Fibroblast of skin of right quadriceps (primary cell): Measurements from ENCODE around the gene ARPC4.

ENCODE experiments used
- DNase-seq: peaks from one replicate; pipeline ENCODE4 v3.0.0-alpha.2; 2013

ARPC4 gene

GRCh38 chr3:9794400-9794799 is 1.5 kb downstream of the ARPC4 start:
- DNase-seq = no peak

GRCh38 chr3:9795207-9795606 is 2.3 kb downstream of the ARPC4 start:
- DNase-seq = no peak

- no peak for DNase-seq
Measured at GRCh38 chr3:9797196-9797945, 4.5 kb downstream of the ARPC4 start.

GRCh38 chr3:9800529-9800928 is 7.6 kb downstream of the ARPC4 start:
- DNase-seq = no peak

- DNase-seq = no peak
Measured at GRCh38 chr3:9803494-9803893, 10.6 kb downstream of the ARPC4 start.

GRCh38 chr3:9804996-9805395 is 12.1 kb downstream of the ARPC4 start:
- DNase-seq = no peak

GRCh38 chr3:9806137-9806536 is 13.3 kb downstream of the ARPC4 start:
- no peak for DNase-seq

GRCh38 chr3:9806688-9807589 is 14.1 kb downstream of the ARPC4 start:
- DNase-seq = no peak

GRCh38 chr3:9807981-9808344 is 15.1 kb downstream of the ARPC4 start:
- DNase-seq = no peak

- DNase-seq = peak; percentile 27
Measured at GRCh38 chr3:9808345-9809037, 15.6 kb downstream of the ARPC4 start.

- no peak for DNase-seq
Measured at GRCh38 chr3:9809239-9809614, 16.3 kb downstream of the ARPC4 start.

- DNase-seq = peak; percentile 56
Measured at GRCh38 chr3:9809615-9810432, 16.9 kb downstream of the ARPC4 start, which contains the start of gene TTLL3. Gene TTLL3 (plus strand): TSS chr3:9810262. CDS start chr3:9810662, 400 bp downstream.

GRCh38 chr3:9810433-9810770 is 17.5 kb downstream of the ARPC4 start:
- no peak for DNase-seq

GRCh38 chr3:9810846-9811245 is 18.0 kb downstream of the ARPC4 start:
- DNase-seq = no peak

- DNase-seq = no peak
Measured at GRCh38 chr3:9812870-9813483, 20.1 kb downstream of the ARPC4 start.

GRCh38 chr3:9815986-9816385 is 23.1 kb downstream of the ARPC4 start:
- no peak for DNase-seq

GRCh38 chr3:9817436-9817835 is 24.6 kb downstream of the ARPC4 start:
- DNase-seq = no peak

- DNase-seq = no peak
Measured at GRCh38 chr3:9818666-9819335, 25.9 kb downstream of the ARPC4 start.

- no peak for DNase-seq
Measured at GRCh38 chr3:9820543-9820942, 27.7 kb downstream of the ARPC4 start.

GRCh38 chr3:9820946-9821345 is 28.1 kb downstream of the ARPC4 start:
- no peak for DNase-seq

- DNase-seq = no peak
Measured at GRCh38 chr3:9825451-9826040, 32.7 kb downstream of the ARPC4 start.
